ENCODE data around the gene TSPAN5.
A peak's percentile ranks its signal among the peaks of the same experiment; 100 is the strongest.

The TSPAN5 gene

GRCh38 chr4:98599617-98600205 is 58.7 kb downstream of the TSPAN5 start:
- TF ChIP-seq ZNF8 (CRISPR knock-in tag; IDR thresholded peaks at IDR 0.05): peak; percentile 99
- TF ChIP-seq, protein P1, sequence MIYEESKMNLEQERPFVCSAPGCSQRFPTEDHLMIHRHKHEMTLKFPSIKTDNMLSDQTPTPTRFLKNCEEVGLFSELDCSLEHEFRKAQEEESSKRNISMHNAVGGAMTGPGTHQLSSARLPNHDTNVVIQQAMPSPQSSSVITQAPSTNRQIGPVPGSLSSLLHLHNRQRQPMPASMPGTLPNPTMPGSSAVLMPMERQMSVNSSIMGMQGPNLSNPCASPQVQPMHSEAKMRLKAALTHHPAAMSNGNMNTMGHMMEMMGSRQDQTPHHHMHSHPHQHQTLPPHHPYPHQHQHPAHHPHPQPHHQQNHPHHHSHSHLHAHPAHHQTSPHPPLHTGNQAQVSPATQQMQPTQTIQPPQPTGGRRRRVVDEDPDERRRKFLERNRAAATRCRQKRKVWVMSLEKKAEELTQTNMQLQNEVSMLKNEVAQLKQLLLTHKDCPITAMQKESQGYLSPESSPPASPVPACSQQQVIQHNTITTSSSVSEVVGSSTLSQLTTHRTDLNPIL (CRISPR knock-in tag; IDR thresholded peaks at IDR 0.05; ENCODE audit: low read depth): no peak
- ATAC-seq: no peak

DNA sequence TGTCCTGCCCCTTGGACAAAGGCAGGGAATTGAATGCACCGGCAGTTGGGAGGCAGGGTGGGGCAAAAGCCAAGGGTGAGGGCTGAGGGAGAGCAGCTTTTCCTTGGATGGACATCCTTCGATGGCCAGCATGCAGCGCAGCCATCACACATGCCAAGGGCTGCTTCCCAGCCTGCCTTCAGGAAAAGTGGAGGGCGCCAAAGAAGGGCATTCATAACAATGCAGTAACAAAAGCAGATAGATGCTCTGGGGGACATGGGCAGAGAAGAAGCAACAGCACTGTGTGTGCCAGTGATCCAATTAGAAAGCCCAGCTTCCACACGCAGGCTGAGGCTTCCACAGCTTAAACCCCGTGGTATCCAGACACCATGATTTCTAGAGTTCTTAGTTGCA is 71.5 kb downstream of the TSPAN5 start:
- no peak for ATAC-seq
- TF ChIP-seq ZNF565 (CRISPR knock-in tag; conservative IDR thresholded peaks at IDR 0.05; ENCODE audit: low read depth) (no peak), ZFP30 (CRISPR knock-in tag; IDR thresholded peaks at IDR 0.05) (no peak)

GRCh38 chr4:98586291-98586961 is 72.0 kb downstream of the TSPAN5 start:
- no peak for ATAC-seq
- TF ChIP-seq, protein P2, sequence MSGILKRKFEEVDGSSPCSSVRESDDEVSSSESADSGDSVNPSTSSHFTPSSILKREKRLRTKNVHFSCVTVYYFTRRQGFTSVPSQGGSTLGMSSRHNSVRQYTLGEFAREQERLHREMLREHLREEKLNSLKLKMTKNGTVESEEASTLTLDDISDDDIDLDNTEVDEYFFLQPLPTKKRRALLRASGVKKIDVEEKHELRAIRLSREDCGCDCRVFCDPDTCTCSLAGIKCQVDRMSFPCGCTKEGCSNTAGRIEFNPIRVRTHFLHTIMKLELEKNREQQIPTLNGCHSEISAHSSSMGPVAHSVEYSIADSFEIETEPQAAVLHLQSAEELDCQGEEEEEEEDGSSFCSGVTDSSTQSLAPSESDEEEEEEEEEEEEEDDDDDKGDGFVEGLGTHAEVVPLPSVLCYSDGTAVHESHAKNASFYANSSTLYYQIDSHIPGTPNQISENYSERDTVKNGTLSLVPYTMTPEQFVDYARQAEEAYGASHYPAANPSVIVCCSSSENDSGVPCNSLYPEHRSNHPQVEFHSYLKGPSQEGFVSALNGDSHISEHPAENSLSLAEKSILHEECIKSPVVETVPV (CRISPR knock-in tag; IDR thresholded peaks at IDR 0.05): no peak
- TF ChIP-seq TSHZ2 (CRISPR knock-in tag; IDR thresholded peaks at IDR 0.05): no peak
- no peak for TF ChIP-seq SNAI2 (CRISPR knock-in tag; IDR thresholded peaks at IDR 0.05)
- no peak for TF ChIP-seq ZNF70 (CRISPR knock-in tag; IDR thresholded peaks at IDR 0.05)
- TF ChIP-seq ZNF565 (CRISPR knock-in tag; conservative IDR thresholded peaks at IDR 0.05; ENCODE audit: low read depth): no peak
- TF ChIP-seq ESRRG (CRISPR knock-in tag; IDR thresholded peaks at IDR 0.05): no peak
- no peak for TF ChIP-seq TCF4 (CRISPR knock-in tag; IDR thresholded peaks at IDR 0.05; ENCODE audit: borderline replicate concordance)
- TF ChIP-seq OSR1 (CRISPR knock-in tag; IDR thresholded peaks at IDR 0.05): no peak
- no peak for TF ChIP-seq CSDC2 (CRISPR knock-in tag; IDR thresholded peaks at IDR 0.05)
- TF ChIP-seq TOX (CRISPR knock-in tag; IDR thresholded peaks at IDR 0.05; ENCODE audit: borderline replicate concordance): no peak
- TF ChIP-seq POU6F1 (CRISPR knock-in tag; IDR thresholded peaks at IDR 0.05; ENCODE audit: borderline replicate concordance, low read depth): no peak
- TF ChIP-seq, protein P1 (CRISPR knock-in tag; IDR thresholded peaks at IDR 0.05; ENCODE audit: low read depth): no peak
- TF ChIP-seq BACH2 (CRISPR knock-in tag; IDR thresholded peaks at IDR 0.05; ENCODE audit: borderline replicate concordance): no peak

- ATAC-seq: no peak
- TF ChIP-seq ARNTL (CRISPR knock-in tag; IDR thresholded peaks at IDR 0.05; ENCODE audit: borderline replicate concordance, low read depth) (no peak), TSHZ2 (CRISPR knock-in tag; IDR thresholded peaks at IDR 0.05) (no peak), ZFP3 (CRISPR knock-in tag; IDR thresholded peaks at IDR 0.05) (no peak), SNAI2 (CRISPR knock-in tag; IDR thresholded peaks at IDR 0.05) (no peak), ISL1 (CRISPR knock-in tag; IDR thresholded peaks at IDR 0.05) (no peak), CSDC2 (CRISPR knock-in tag; IDR thresholded peaks at IDR 0.05) (no peak), RARB (CRISPR knock-in tag; IDR thresholded peaks at IDR 0.05) (no peak), PPARA (CRISPR knock-in tag; IDR thresholded peaks at IDR 0.05; ENCODE audit: borderline replicate concordance) (no peak), ZNF8 (CRISPR knock-in tag; IDR thresholded peaks at IDR 0.05) (no peak), OSR1 (CRISPR knock-in tag; IDR thresholded peaks at IDR 0.05) (no peak), ESRRG (CRISPR knock-in tag; IDR thresholded peaks at IDR 0.05) (no peak)
- TF ChIP-seq, protein P1 (CRISPR knock-in tag; IDR thresholded peaks at IDR 0.05; ENCODE audit: low read depth): no peak
- TF ChIP-seq, protein P2 (CRISPR knock-in tag; IDR thresholded peaks at IDR 0.05): no peak
These were observed 72.8 kb downstream of the TSPAN5 start for GRCh38 chr4:98585596-98585995.

All from SK-N-SH treated with all-trans-retinoic acid at 6 μM for 48 hours (cell line).